Parathyroid adenoma (tissue), 2 donors: ENCODE results near the gene SLC39A11.

ENCODE experiments used
- H2AFZ ChIP-seq: fragments of 300-600 bp; sonication (generic); one replicate; pipeline ENCODE4 v1.7.0; 2017; ENCODE audit warnings: antibody characterized with exemption, mild to moderate bottlenecking
- H3K27ac ChIP-seq: fragments of 300-600 bp; sonication (generic); one replicate; pipeline ENCODE4 v1.7.0; 2017
- H3K27me3 ChIP-seq: fragments of 300-600 bp; sonication (generic); one replicate; pipeline ENCODE4 v1.7.0; 2017; ENCODE audit warnings: low read length; ENCODE audit not compliant: control insufficient read depth, insufficient read depth
- H3K36me3 ChIP-seq: fragments of 300-600 bp; sonication (generic); one replicate; pipeline ENCODE4 v1.7.0; 2017; ENCODE audit warnings: low read length; ENCODE audit not compliant: control insufficient read depth, insufficient read depth
- H3K4me1 ChIP-seq: fragments of 300-600 bp; sonication (generic); one replicate; pipeline ENCODE4 v1.7.0; 2017; ENCODE audit warnings: control low read depth
- H3K4me2 ChIP-seq: fragments of 300-600 bp; sonication (generic); one replicate; pipeline ENCODE4 v1.7.0; 2017; ENCODE audit warnings: low read length
- H3K4me3 ChIP-seq: fragments of 300-600 bp; sonication (generic); one replicate; pipeline ENCODE4 v1.7.0; 2017; ENCODE audit warnings: low read depth, low read length
- H3K79me2 ChIP-seq: fragments of 300-600 bp; sonication (generic); one replicate; pipeline ENCODE4 v1.7.0; 2017; ENCODE audit warnings: control low read depth
- H3K9ac ChIP-seq: fragments of 300-600 bp; sonication (generic); one replicate; pipeline ENCODE4 v1.7.0; 2017; ENCODE audit warnings: mild to moderate bottlenecking
- H3K9me3 ChIP-seq: fragments of 300-600 bp; sonication (generic); one replicate; pipeline ENCODE4 v1.7.0; 2017; ENCODE audit warnings: low read length; ENCODE audit not compliant: control insufficient read depth
- CTCF ChIP-seq: fragments of 300-600 bp; sonication (generic); IDR thresholded peaks from one replicate; pipeline ENCODE4 v1.7.0; 2017; ENCODE audit warnings: antibody characterized with exemption, mild to moderate bottlenecking
- donor health status: primary hyperparathyroidism.

SLC39A11 gene

GRCh38 chr17:73015722-73016276 lies 76.7 kb downstream of the SLC39A11 start:
- Histone ChIP-seq H2AFZ (no peak overlapping the region), H3K4me3 (no peak overlapping the region), H3K27ac (no peak overlapping the region), H3K9ac (no peak overlapping the region), H3K27me3 (no peaks in the 10 kb centered on the region), H3K9me3 (no peaks in the 10 kb centered on the region), H3K4me1 (no peaks in the 10 kb centered on the region), H3K4me2 (no peak overlapping the region), H3K36me3 (no peaks in the 10 kb centered on the region), H3K79me2 (peaks cover 3% of the 10 kb centered on the region)
- no peak for TF ChIP-seq CTCF

- H3K4me3 ChIP-seq = no peak overlapping the region
- H2AFZ ChIP-seq = no peak overlapping the region
- H3K36me3 ChIP-seq = no peaks in the 10 kb centered on the region
- H3K9ac ChIP-seq = no peak overlapping the region
- H3K27ac ChIP-seq = no peak overlapping the region
- H3K27me3 ChIP-seq = no peaks in the 10 kb centered on the region
- H3K9me3 ChIP-seq = no peaks in the 10 kb centered on the region
- TF ChIP-seq CTCF = no peak
- peaks cover 3% of the 10 kb centered on the region for H3K79me2 ChIP-seq
- H3K4me1 ChIP-seq = no peaks in the 10 kb centered on the region
- H3K4me2 ChIP-seq = no peak overlapping the region
Observed at GRCh38 chr17:73013816-73014663, 78.4 kb downstream of the SLC39A11 start.

- no peak for TF ChIP-seq CTCF
- Histone ChIP-seq H3K27ac (no peak overlapping the region), H3K9me3 (no peaks in the 10 kb centered on the region), H3K4me3 (no peak overlapping the region), H3K4me1 (no peaks in the 10 kb centered on the region), H2AFZ (no peak overlapping the region), H3K36me3 (no peaks in the 10 kb centered on the region), H3K4me2 (no peak overlapping the region), H3K9ac (no peak overlapping the region), H3K27me3 (no peaks in the 10 kb centered on the region), H3K79me2 (peaks cover 3% of the 10 kb centered on the region)
Observed at GRCh38 chr17:73013301-73013700, 79.2 kb downstream of the SLC39A11 start.

GRCh38 chr17:73011016-73011486 lies 81.4 kb downstream of the SLC39A11 start:
- Histone ChIP-seq H3K9me3 (no peaks in the 10 kb centered on the region), H2AFZ (no peak overlapping the region), H3K9ac (no peak overlapping the region), H3K4me2 (no peak overlapping the region), H3K36me3 (no peaks in the 10 kb centered on the region), H3K79me2 (peaks cover 3% of the 10 kb centered on the region), H3K4me3 (no peak overlapping the region), H3K27ac (no peak overlapping the region), H3K4me1 (no peaks in the 10 kb centered on the region), H3K27me3 (no peaks in the 10 kb centered on the region)
- TF ChIP-seq CTCF = no peak
